Upper lobe of left lung (tissue), 6 donors: ENCODE measurements around the gene ARHGAP19. TPM values are rescaled to one million over a fixed set of nuclear protein-coding genes. Genes with fewer than 3 reads are reported as not detected.
A peak's percentile ranks its signal among the peaks of the same experiment; 100 is the strongest.

Experiments used
- ATAC-seq, 2 donors: fragments of 200-7000 bp; cut with Tn5 transposase; one replicate each; pipeline ENCODE4 v1.9.1; 2022; ENCODE audit warnings: mild to moderate bottlenecking in 2 of 2, moderate library complexity in 2 of 2; ENCODE audit not compliant: low FRiP score in 2 of 2
- DNase-seq, 2 donors: peaks; one replicate each; pipeline ENCODE4 v3.0.0-alpha.2; 2019 to 2020
- H3K27ac ChIP-seq, 4 donors: fragments of 200-600 bp; sonication (generic); one replicate each; pipeline ENCODE4 v1.5.1; 2016 to 2019
- H3K27me3 ChIP-seq, 4 donors: fragments of 200-600 bp; sonication (generic); one replicate each; pipeline ENCODE4 v1.5.1; 2017 to 2019
- H3K36me3 ChIP-seq, 4 donors: fragments of 200-600 bp; sonication (generic); one replicate each; pipeline ENCODE4 v1.5.1; 2016 to 2019
- H3K4me1 ChIP-seq, 4 donors: fragments of 200-600 bp; sonication (generic); one replicate each; pipeline ENCODE4 v1.5.1; 2018 to 2019
- H3K4me3 ChIP-seq, 4 donors: fragments of 200-600 bp; sonication (generic); one replicate each; pipeline ENCODE4 v1.5.1; 2017 to 2019; ENCODE audit warnings: mild to moderate bottlenecking in 2 of 4, moderate library complexity in 1 of 4
- H3K9me3 ChIP-seq, 4 donors: fragments of 200-600 bp; sonication (generic); one replicate each; pipeline ENCODE4 v1.5.1; 2018 to 2019
- EP300 ChIP-seq, 4 donors: sonication (generic); formaldehyde crosslinking; IDR thresholded peaks; one replicate each; pipeline ENCODE4 v1.5.1; 2017; ENCODE audit warnings: antibody characterized with exemption in 4 of 4, control low read depth in 2 of 4
- POLR2A ChIP-seq, 4 donors: fragments of 450-650 bp; IDR thresholded peaks; one replicate each; pipeline ENCODE4 v1.5.1; 2016 to 2017; ENCODE audit warnings: antibody characterized with exemption in 4 of 4, mild to moderate bottlenecking in 2 of 4
- POLR2AphosphoS5 ChIP-seq, 2 donors: sonication (generic); formaldehyde crosslinking; IDR thresholded peaks; one replicate each; pipeline ENCODE4 v1.5.1; 2017; ENCODE audit warnings: antibody characterized with exemption in 2 of 2
- WGBS, 2 donors: methylation state at CpG; one replicate each; pipeline ENCODE4 v1.1.5; 2017 to 2018; 5-methylcytosine and 5-hydroxymethylcytosine counted together
- total RNA-seq, 6 donors: library from RNA; depleted of rRNA in 4 of 6; stranded (reverse); fragments of >200 nt in 4 of 6; gene quantifications; one replicate each; pipeline versions ENCODE4 v1.1.0 to v1.2.1, GENCODE V29; 2016 to 2021
- TF ChIP-seq, protein P1 (sequence below), 6 experiments: fragments of 450-650 bp in 4 of 6; fragments of 200-600 bp in 2 of 6; sonication (generic) in 2 of 6; IDR thresholded peaks; one replicate each; pipeline ENCODE4 v1.5.1; 2016 to 2019; ENCODE audit warnings: antibody characterized with exemption in 6 of 6
- donor health status: DM: no; HTN: no; CAD: no; lungs with moderate emphysema.
- donor health status: DM: no; HTN: yes; CAD: no; lungs with severe emphysema.

Gene ARHGAP19
- total RNA-seq, 6 donors from 2014 or later = 3.8 to 19.9 (median 10.9) TPM

DNA sequence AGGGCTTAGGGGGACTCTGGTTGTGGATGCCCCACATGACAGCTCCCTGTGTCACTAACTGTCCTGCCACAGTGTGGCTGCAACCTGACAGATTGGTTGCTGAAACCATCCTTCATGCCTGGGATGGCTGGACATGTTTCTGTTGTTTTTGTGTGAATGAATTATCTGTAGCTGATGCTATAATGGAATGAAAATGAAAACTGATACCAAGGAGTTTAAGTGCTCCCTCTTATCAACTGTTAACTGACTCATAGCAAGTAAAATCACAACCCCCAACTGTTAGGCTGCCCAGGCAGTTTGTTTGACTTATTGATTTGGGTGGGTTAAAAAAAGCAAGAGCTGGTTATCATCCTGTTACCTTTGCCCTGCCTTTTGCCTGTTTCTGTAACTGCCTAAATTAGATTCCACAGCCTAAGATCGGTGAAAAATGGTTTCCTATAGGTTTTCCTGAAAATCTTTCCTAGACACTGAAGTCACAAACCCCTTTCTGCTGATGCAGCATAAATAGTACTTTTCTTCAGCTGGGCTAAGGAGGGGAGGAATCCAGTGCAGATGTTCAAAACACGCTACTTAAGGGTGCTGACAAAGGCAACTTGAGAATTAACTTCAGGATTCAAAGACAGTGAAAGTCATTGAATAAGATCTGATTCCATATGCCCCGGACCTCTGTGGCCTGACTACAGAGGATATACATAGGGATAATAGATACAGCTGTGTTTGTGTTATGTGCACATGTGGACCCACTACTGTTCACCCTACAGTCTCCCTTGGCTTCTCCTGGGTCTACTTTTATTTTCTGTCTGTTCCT is 36.4 kb upstream of the ARHGAP19 start:
- ATAC-seq (no peak), DNase-seq (no peak)
- TF ChIP-seq POLR2A (IDR thresholded peaks at IDR 0.05) (no peak), EP300 (IDR thresholded peaks at IDR 0.05) (no peak), POLR2AphosphoS5 (IDR thresholded peaks at IDR 0.05) (no peak)
- TF ChIP-seq, protein P1, sequence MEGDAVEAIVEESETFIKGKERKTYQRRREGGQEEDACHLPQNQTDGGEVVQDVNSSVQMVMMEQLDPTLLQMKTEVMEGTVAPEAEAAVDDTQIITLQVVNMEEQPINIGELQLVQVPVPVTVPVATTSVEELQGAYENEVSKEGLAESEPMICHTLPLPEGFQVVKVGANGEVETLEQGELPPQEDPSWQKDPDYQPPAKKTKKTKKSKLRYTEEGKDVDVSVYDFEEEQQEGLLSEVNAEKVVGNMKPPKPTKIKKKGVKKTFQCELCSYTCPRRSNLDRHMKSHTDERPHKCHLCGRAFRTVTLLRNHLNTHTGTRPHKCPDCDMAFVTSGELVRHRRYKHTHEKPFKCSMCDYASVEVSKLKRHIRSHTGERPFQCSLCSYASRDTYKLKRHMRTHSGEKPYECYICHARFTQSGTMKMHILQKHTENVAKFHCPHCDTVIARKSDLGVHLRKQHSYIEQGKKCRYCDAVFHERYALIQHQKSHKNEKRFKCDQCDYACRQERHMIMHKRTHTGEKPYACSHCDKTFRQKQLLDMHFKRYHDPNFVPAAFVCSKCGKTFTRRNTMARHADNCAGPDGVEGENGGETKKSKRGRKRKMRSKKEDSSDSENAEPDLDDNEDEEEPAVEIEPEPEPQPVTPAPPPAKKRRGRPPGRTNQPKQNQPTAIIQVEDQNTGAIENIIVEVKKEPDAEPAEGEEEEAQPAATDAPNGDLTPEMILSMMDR (IDR thresholded peaks at IDR 0.05) = no peak

DNA sequence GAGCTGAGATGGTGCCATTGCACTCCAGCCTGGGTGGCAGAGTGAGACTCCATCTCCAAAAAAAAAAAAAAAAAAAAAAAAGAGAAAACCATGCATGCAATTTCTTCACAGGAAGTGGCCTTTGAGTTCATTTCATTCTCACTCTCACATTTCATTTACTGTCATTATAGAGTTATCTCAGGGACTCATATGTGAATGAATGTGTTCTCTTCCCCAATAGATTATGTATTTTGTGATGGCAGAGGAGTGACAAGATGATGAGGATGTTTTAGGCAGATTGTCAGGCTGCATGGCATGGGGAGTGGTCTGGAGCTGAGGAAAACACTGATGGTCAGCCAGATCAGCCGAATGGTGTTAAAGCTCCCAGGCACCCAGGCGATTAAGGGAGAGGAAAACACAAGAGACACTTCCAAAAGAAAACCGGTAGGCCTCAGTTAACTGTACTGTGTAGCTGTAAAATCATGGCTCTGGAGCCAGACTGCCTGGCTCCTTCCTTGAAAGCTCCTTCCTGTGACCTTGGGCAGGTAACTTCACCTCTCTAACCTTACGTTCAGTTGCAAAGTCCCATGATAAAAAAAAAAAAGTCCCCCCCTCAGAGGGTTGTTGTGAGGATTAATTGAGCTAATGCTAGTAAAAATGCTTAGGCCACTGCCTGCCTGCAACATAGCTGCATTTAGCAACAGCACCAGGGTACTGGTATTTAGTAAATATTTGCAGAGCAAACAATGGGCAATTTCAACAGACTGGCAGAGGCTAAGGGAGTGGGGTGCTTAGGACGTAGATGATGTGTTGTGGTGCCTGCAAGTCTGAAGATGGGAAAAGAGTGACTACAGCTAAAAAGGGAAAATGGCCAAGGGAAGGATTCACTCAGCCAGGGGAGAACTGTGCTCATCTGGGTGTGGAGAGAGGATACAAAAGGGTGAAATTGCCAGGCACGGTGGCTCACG is 35.2 kb upstream of the ARHGAP19 start:
- peak; percentile 36 to 80 for ATAC-seq
- peak in 1 of 2 donors; percentile 48 for DNase-seq
- Histone ChIP-seq H3K4me1 (peaks cover 26 to 51% (median 29%) of the 10 kb centered on the region in 4 donors), H3K36me3 (peaks cover 0 to 10% (median 2%) of the 10 kb centered on the region in 4 donors), H3K27ac (peak overlapping the region; percentile 51 to 72 (median 57)), H3K27me3 (no peaks in the 10 kb centered on the region), H3K9me3 (no peaks in the 10 kb centered on the region), H3K4me3 (no peak overlapping the region)
- WGBS, 2 donors = 54 to 61% methylated on average over 7 of the region's 7 CpGs
- TF ChIP-seq POLR2AphosphoS5 (IDR thresholded peaks at IDR 0.05) = peak in 1 of 2 donors; percentile 37
- TF ChIP-seq, protein P1 (IDR thresholded peaks at IDR 0.05) = no peak
- peak in 1 of 4 donors; percentile 48 for TF ChIP-seq EP300 (IDR thresholded peaks at IDR 0.05)
- TF ChIP-seq POLR2A (IDR thresholded peaks at IDR 0.05) = no peak

More for the DNA sequence above, 36.4 kb upstream of the ARHGAP19 start:
- WGBS, 2 donors = 80 to 86% methylated on average over 3 of the region's 3 CpGs
- H3K4me3 ChIP-seq = no peak overlapping the region
- peak overlapping the region; percentile 14 to 72 (median 54) for H3K27ac ChIP-seq
- H3K9me3 ChIP-seq = no peaks in the 10 kb centered on the region
- peaks cover 0 to 10% (median 2%) of the 10 kb centered on the region in 4 donors for H3K36me3 ChIP-seq
- H3K4me1 ChIP-seq = peaks cover 26 to 62% (median 34%) of the 10 kb centered on the region in 4 donors
- no peaks in the 10 kb centered on the region for H3K27me3 ChIP-seq

DNA sequence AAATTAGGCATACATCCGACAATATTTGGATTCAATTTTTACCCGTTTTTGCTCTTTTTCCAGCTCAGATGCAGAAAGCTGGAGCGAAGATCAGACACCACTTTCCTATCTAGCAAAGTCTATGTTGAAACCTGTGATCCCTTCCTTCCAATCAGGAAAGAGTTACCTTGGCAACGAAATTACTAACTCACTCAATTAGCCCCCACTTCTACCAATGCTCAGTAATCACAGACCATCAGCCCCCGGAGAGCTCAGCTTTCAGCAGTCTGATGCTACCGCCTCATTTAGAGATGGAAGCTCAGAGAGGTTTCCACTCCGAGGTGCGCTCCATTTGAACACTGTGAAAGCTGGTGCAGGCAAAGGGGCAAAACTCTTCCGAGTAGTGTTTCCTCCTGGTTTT is 33.3 kb upstream of the ARHGAP19 start:
- no peak for TF ChIP-seq POLR2A (IDR thresholded peaks at IDR 0.05)
- TF ChIP-seq POLR2AphosphoS5 (IDR thresholded peaks at IDR 0.05) = no peak
- TF ChIP-seq, protein P1 (IDR thresholded peaks at IDR 0.05) = no peak
- TF ChIP-seq EP300 (IDR thresholded peaks at IDR 0.05) = no peak
- Histone ChIP-seq H3K4me3 (no peak overlapping the region), H3K27me3 (no peaks in the 10 kb centered on the region), H3K4me1 (peaks cover 25 to 49% (median 29%) of the 10 kb centered on the region in 4 donors), H3K36me3 (peaks cover 0 to 10% (median 2%) of the 10 kb centered on the region in 4 donors), H3K9me3 (no peaks in the 10 kb centered on the region), H3K27ac (no peak overlapping the region)
- DNase-seq (no peak), ATAC-seq (no peak)
- 86 to 87% methylated on average over 9 of the region's 9 CpGs for WGBS, 2 donors

DNA sequence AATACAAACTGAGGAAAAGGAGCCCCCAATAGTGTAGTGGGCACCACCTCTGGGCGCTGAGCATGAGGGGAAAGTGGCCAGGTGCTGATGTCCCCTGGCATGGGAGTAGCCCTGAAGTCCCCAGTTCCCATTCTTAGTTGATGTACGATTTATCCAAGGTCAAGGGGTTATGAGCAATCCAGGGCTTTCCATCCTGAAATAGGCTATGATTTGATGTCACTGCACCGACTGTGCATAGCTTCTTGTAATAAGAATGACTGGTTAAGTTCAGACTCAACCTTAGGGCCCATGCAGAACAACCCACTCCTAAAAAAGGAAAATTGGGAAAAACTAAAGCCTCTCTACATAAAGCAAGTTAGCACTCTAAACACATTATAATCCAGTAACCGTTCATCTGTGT is 31.1 kb upstream of the ARHGAP19 start:
- 89 to 90% methylated on average over 4 of the region's 4 CpGs for WGBS, 2 donors
- no peaks in the 10 kb centered on the region for H3K9me3 ChIP-seq
- H3K27me3 ChIP-seq = no peaks in the 10 kb centered on the region
- DNase-seq = no peak
- peaks cover 0 to 1% (median 0%) of the 10 kb centered on the region in 4 donors for H3K36me3 ChIP-seq
- ATAC-seq = no peak
- H3K4me1 ChIP-seq = peaks cover 23 to 42% (median 26%) of the 10 kb centered on the region in 4 donors
- no peak overlapping the region for H3K27ac ChIP-seq
- H3K4me3 ChIP-seq = no peak overlapping the region
- TF ChIP-seq, protein P1 (IDR thresholded peaks at IDR 0.05) = no peak
- TF ChIP-seq POLR2A (IDR thresholded peaks at IDR 0.05) (no peak), POLR2AphosphoS5 (IDR thresholded peaks at IDR 0.05) (no peak), EP300 (IDR thresholded peaks at IDR 0.05) (no peak)
